Measurements from ENCODE around the gene CPA5.

DNA sequence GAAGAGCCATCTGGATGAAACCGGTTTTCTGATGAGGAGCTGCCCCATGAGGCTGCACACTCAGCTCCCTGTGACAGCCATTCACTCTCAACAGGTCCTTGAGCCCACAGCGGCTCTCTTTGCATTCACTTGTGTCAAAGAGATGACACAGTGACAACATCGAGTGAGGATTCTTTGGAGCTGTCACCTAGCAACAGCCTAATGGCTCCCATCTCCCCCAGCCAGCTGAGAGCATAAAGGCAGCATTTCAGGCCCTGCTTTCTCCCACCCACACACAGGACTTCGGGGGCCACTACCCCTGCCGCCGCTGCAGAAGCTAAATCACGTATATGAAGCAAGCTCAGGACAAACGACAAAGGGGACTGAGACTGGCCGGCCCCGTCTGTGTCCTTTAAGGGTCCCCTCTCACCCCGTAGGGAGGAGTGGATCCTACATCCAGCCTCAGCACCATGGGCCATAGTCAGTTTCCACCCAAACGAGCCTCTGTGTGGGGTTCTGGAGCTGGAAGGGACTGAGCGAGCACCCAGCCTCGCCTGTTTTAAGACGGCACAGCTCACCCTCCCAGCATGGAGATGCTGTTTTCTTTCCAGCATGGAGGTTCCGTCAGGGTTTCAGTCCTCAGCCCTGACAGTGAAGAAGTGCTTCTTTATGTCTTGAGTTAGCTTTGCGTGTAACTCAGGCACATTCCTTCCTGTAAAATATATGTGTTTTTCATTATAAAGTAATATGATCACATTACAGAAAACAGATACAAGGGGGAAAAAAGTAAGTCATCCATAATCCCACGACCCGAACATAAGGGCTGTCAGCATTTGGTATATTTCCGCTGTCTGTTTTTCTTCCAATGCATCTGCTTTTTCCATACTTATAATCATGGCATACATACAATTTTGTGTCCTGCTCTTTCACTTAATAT is 46.7 kb upstream of the CPA5 start:
- TF ChIP-seq, protein P1, sequence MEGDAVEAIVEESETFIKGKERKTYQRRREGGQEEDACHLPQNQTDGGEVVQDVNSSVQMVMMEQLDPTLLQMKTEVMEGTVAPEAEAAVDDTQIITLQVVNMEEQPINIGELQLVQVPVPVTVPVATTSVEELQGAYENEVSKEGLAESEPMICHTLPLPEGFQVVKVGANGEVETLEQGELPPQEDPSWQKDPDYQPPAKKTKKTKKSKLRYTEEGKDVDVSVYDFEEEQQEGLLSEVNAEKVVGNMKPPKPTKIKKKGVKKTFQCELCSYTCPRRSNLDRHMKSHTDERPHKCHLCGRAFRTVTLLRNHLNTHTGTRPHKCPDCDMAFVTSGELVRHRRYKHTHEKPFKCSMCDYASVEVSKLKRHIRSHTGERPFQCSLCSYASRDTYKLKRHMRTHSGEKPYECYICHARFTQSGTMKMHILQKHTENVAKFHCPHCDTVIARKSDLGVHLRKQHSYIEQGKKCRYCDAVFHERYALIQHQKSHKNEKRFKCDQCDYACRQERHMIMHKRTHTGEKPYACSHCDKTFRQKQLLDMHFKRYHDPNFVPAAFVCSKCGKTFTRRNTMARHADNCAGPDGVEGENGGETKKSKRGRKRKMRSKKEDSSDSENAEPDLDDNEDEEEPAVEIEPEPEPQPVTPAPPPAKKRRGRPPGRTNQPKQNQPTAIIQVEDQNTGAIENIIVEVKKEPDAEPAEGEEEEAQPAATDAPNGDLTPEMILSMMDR (IDR thresholded peaks at IDR 0.05) = no peak
- TF ChIP-seq CHD2 (IDR thresholded peaks at IDR 0.05; ENCODE audit: low read length, partially characterized antibody) (no peak), USF1 (IDR thresholded peaks at IDR 0.05; ENCODE audit: borderline replicate concordance, low read depth) (no peak), SIN3A (IDR thresholded peaks at IDR 0.05; ENCODE audit: borderline replicate concordance, low read depth, low read length) (no peak)

Measured in SK-N-SH (cell line).